Measurements from ENCODE around the gene LYSMD2. TPM values are rescaled to one million over a fixed set of nuclear protein-coding genes. Genes with fewer than 3 reads are reported as not detected.
A peak's percentile ranks its signal among the peaks of the same experiment; 100 is the strongest.

LYSMD2 gene
- total and polyA plus RNA-seq, 2 donors from 2014 or later, result 11.7 to 21.5 TPM

DNA sequence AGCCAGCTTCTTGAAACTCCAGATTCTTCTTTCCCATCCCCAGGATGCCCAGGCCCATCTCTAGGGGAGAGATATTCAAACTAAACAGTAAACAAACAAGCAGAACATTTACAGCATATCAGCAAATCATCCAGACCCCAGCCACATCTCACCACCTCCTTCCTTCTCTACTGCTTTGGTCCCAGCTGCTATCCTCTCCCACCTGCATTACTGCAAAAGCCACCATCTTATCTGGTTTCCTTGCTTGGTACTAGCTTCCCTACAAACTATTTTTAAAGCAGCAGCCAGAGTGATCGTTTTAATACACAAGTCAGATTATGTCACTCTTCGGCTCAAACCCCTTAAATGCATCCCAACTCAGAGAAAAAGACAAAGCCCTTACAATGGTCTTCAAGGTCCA, 4.8 kb downstream of the LYSMD2 start:
- Histone ChIP-seq H3K9ac (ENCODE audit: low read length in 3 of 3) (no peak overlapping the region), H3K27me3 (ENCODE audit: control insufficient read depth, insufficient read depth, low read length) (no peaks in the 10 kb centered on the region), H3K27ac (ENCODE audit: low read depth in 2 of 2, low read length in 2 of 2) (peak overlapping the region in 1 of 2 donors; percentile 93), H3K4me3 (ENCODE audit: low read length in 3 of 3) (no peak overlapping the region), H3K36me3 (ENCODE audit: control insufficient read depth in 2 of 3, insufficient read depth in 3 of 3, low read length in 3 of 3) (no peaks in the 10 kb centered on the region), H3K4me1 (ENCODE audit: control insufficient read depth in 2 of 3, insufficient read depth in 2 of 3, low read depth in 1 of 3, low read length in 3 of 3) (peaks cover 0 to 20% (median 0%) of the 10 kb centered on the region in 3 donors), H3K9me3 (ENCODE audit: control insufficient read depth in 2 of 3, insufficient read depth in 1 of 3, low read length in 3 of 3) (no peaks in the 10 kb centered on the region)
- FAIRE-seq, result no peak
- no peak for DNase-seq
- intact Hi-C loops (cut with DNase I), result no loop called here
- TF ChIP-seq, protein P1, sequence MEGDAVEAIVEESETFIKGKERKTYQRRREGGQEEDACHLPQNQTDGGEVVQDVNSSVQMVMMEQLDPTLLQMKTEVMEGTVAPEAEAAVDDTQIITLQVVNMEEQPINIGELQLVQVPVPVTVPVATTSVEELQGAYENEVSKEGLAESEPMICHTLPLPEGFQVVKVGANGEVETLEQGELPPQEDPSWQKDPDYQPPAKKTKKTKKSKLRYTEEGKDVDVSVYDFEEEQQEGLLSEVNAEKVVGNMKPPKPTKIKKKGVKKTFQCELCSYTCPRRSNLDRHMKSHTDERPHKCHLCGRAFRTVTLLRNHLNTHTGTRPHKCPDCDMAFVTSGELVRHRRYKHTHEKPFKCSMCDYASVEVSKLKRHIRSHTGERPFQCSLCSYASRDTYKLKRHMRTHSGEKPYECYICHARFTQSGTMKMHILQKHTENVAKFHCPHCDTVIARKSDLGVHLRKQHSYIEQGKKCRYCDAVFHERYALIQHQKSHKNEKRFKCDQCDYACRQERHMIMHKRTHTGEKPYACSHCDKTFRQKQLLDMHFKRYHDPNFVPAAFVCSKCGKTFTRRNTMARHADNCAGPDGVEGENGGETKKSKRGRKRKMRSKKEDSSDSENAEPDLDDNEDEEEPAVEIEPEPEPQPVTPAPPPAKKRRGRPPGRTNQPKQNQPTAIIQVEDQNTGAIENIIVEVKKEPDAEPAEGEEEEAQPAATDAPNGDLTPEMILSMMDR (IDR thresholded peaks at IDR 0.05; ENCODE audit: borderline replicate concordance, extremely low read depth, insufficient read depth), result no peak

DNA sequence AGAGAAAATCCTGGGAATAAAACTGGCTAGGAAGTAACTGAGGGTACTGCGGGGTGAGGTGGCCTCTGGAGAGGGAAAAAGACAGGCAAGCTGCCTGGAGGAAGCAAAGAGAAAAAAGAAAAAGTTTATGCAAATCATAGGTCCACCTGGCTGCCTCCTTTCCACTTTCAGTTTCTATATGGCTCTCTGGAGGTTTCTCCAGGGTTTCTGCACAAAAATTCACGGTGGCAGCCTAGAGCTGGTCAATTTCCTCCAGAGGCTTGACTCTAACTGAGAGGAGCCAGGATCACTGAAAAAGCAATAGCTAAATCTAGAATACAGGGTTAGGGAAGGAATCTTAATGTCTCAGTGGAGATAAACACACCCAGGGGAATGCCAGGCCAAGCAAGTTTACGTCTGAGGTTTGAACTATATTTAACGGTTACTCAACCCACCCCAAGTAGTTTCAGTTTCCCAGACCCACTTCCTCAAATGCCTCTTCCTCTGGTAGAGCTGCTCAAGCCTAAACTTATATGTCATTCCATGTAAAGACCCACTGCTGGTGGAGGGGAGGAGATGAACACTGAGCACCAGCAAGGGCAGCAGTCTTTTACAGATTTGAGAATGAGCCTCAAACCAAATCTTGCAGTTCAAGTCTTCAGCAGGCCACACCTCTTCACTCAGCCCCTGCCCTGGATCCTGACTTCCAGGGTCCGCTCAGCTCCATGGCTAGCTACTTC, 5.7 kb downstream of the LYSMD2 start:
- FAIRE-seq, result no peak
- peak overlapping the region; percentile 72 to 93 for H3K27ac ChIP-seq (ENCODE audit: low read depth in 2 of 2, low read length in 2 of 2)
- intact Hi-C loops (cut with DNase I), result no loop called here
- H3K36me3 ChIP-seq (ENCODE audit: control insufficient read depth in 2 of 3, insufficient read depth in 3 of 3, low read length in 3 of 3), result no peaks in the 10 kb centered on the region
- DNase-seq, result peak in 1 of 5 donors; percentile 23
- H3K4me1 ChIP-seq (ENCODE audit: control insufficient read depth in 2 of 3, insufficient read depth in 2 of 3, low read depth in 1 of 3, low read length in 3 of 3), result peaks cover 0 to 20% (median 0%) of the 10 kb centered on the region in 3 donors
- no peaks in the 10 kb centered on the region for H3K27me3 ChIP-seq (ENCODE audit: control insufficient read depth, insufficient read depth, low read length)
- no peaks in the 10 kb centered on the region for H3K9me3 ChIP-seq (ENCODE audit: control insufficient read depth in 2 of 3, insufficient read depth in 1 of 3, low read length in 3 of 3)
- TF ChIP-seq, protein P1 (IDR thresholded peaks at IDR 0.05; ENCODE audit: borderline replicate concordance, extremely low read depth, insufficient read depth), result no peak
- peak overlapping the region in 2 of 3 donors; percentile 1 to 17 for H3K9ac ChIP-seq (ENCODE audit: low read length in 3 of 3)
- peak overlapping the region in 2 of 3 donors; percentile 25 to 29 for H3K4me3 ChIP-seq (ENCODE audit: low read length in 3 of 3)

DNA sequence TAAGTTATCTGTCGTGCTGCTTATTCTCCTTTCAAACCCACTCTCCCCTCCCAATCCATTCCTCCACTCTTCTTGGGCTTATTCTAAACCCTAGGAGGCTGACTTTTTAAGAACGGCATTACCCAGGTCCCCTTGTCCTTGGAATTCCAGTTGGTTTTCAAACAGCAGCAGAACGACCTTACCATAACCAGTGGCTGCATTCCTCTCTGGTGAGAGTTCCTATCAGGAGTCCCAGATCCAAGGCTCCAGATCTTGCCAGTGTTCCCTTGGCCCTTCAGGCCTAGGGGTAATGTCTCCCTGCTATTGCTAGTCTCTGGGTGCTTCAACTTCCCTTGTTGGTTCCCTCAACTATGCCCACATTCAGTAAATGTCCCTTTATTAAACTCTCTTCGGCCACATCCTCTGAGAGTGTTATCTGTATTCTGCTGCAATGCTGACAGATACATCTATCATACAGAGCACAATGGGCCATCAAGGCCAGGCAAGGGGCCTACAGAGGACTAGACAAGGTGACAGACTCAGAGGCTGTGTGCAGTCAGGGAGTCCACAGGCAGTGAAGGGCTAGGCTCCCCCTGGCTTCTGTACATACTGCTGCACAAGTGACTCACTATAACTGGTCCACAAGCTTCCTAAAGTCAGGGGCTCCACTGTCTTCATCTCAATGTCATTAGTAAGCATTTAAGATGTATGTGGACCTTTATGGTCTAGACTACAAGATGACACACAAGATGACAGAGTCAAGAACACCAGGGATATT, 10.1 kb downstream of the LYSMD2 start:
- Histone ChIP-seq H3K27ac (ENCODE audit: low read depth in 2 of 2, low read length in 2 of 2) (no peak overlapping the region), H3K9ac (ENCODE audit: low read length in 3 of 3) (no peak overlapping the region), H3K36me3 (ENCODE audit: control insufficient read depth in 2 of 3, insufficient read depth in 3 of 3, low read length in 3 of 3) (peaks cover 0 to 3% (median 0%) of the 10 kb centered on the region in 3 donors), H3K4me3 (ENCODE audit: low read length in 3 of 3) (no peak overlapping the region), H3K4me1 (ENCODE audit: control insufficient read depth in 2 of 3, insufficient read depth in 2 of 3, low read depth in 1 of 3, low read length in 3 of 3) (peaks cover 0 to 15% (median 0%) of the 10 kb centered on the region in 3 donors), H3K9me3 (ENCODE audit: control insufficient read depth in 2 of 3, insufficient read depth in 1 of 3, low read length in 3 of 3) (no peaks in the 10 kb centered on the region), H3K27me3 (ENCODE audit: control insufficient read depth, insufficient read depth, low read length) (no peaks in the 10 kb centered on the region)
- DNase-seq (no peak), FAIRE-seq (no peak)
- intact Hi-C loops (cut with DNase I), result no loop called here
- TF ChIP-seq, protein P1 (IDR thresholded peaks at IDR 0.05; ENCODE audit: borderline replicate concordance, extremely low read depth, insufficient read depth), result no peak
